ENCODE results near the gene PCDH9. TPM values are rescaled to one million over a fixed set of nuclear protein-coding genes. Genes with fewer than 3 reads are reported as not detected.

The PCDH9 gene
- total and polyA plus RNA-seq, 2 experiments from 2014 or later: 0.31 to 0.52 TPM

- peaks cover 27% of the 10 kb centered on the region for H3K4me1 Mint-ChIP-seq
- no peaks in the 10 kb centered on the region for H3K9me2 ChIP-seq (ENCODE audit: insufficient read depth)
- H3K36me3 Mint-ChIP-seq (ENCODE audit: low read depth): no peaks in the 10 kb centered on the region
- no peaks in the 10 kb centered on the region for H3K27me3 Mint-ChIP-seq (ENCODE audit: insufficient read depth, low read depth, poor library complexity)
- peaks cover 14% of the 10 kb centered on the region for H3K4me1 ChIP-seq (ENCODE audit: insufficient read depth)
- peak overlapping the region; percentile 70; the same call in 1 of the 2 replicates for H3K27ac Mint-ChIP-seq
- TF ChIP-seq JUNB (IDR thresholded peaks at IDR 0.05; ENCODE audit: unreplicated experiment) (no peak), CREB1 (CRISPR knock-in tag; IDR thresholded peaks at IDR 0.05; ENCODE audit: low read depth) (no peak), ZNF114 (CRISPR knock-in tag; IDR thresholded peaks at IDR 0.05) (no peak), EZH2 (IDR thresholded peaks at IDR 0.05; ENCODE audit: low read depth, unreplicated experiment) (no peak), ZNF462 (CRISPR knock-in tag; IDR thresholded peaks at IDR 0.05) (no peak), EZH2phosphoT487 (IDR thresholded peaks at IDR 0.05; ENCODE audit: unreplicated experiment) (no peak), NANOG (IDR thresholded peaks at IDR 0.05; ENCODE audit: borderline replicate concordance) (no peak), ZNF331 (CRISPR knock-in tag; IDR thresholded peaks at IDR 0.05; ENCODE audit: low read depth) (no peak), CTCF (conservative IDR thresholded peaks at IDR 0.05; ENCODE audit: low read depth in 2 of 2) (no peak), POLR2AphosphoS5 (IDR thresholded peaks at IDR 0.05; ENCODE audit: low read depth) (no peak), STAT1 (IDR thresholded peaks at IDR 0.05; ENCODE audit: unreplicated experiment) (no peak), REST (IDR thresholded peaks at IDR 0.05; ENCODE audit: unreplicated experiment) (no peak)
- TF ChIP-seq, protein P1, sequence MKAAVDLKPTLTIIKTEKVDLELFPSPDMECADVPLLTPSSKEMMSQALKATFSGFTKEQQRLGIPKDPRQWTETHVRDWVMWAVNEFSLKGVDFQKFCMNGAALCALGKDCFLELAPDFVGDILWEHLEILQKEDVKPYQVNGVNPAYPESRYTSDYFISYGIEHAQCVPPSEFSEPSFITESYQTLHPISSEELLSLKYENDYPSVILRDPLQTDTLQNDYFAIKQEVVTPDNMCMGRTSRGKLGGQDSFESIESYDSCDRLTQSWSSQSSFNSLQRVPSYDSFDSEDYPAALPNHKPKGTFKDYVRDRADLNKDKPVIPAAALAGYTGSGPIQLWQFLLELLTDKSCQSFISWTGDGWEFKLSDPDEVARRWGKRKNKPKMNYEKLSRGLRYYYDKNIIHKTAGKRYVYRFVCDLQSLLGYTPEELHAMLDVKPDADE (IDR thresholded peaks at IDR 0.05): no peak
- no peak overlapping the region for H3K4me3 Mint-ChIP-seq
- no peak overlapping the region for H3K27ac ChIP-seq (ENCODE audit: low read depth)
- no peaks in the 10 kb centered on the region for H3F3A ChIP-seq (replicated peaks; ENCODE audit: low read depth)
- H2AFZ ChIP-seq: no peak overlapping the region
- no peaks in the 10 kb centered on the region for H3K27me3 ChIP-seq (ENCODE audit: insufficient read depth)
- H3K4me2 ChIP-seq: no peak overlapping the region
- no peaks in the 10 kb centered on the region for H4K20me1 ChIP-seq (replicated peaks; ENCODE audit: insufficient read depth)
- H3K79me2 ChIP-seq (replicated peaks; ENCODE audit: insufficient read depth): no peaks in the 10 kb centered on the region
- no peak overlapping the region for H3K4me3 ChIP-seq
- H3K36me3 ChIP-seq (ENCODE audit: insufficient read depth): no peaks in the 10 kb centered on the region
- no peak for DNase-seq (ENCODE audit: low spot score)
- no peak for ATAC-seq
- H3K9me3 Mint-ChIP-seq: no peaks in the 10 kb centered on the region
Observed at GRCh38 chr13:67146523-67147130, 83.5 kb downstream of the PCDH9 start.

Measured in GM23338 (cell line).